Measurements from ENCODE around the gene TTLL9. TPM values are rescaled to one million over a fixed set of nuclear protein-coding genes. Genes with fewer than 3 reads are reported as not detected.

TTLL9 gene
- total RNA-seq, 1 experiment from 2014 or later: 2.1 TPM

- ChIA-PET CTCF (no interaction called here), POLR2A (no interaction called here)
- TF ChIP-seq TCF7L2 (IDR thresholded peaks at IDR 0.05; ENCODE audit: low read depth, low read length) (no peak), POLR2AphosphoS5 (IDR thresholded peaks at IDR 0.05; ENCODE audit: low read depth, low read length) (no peak), SIN3A (IDR thresholded peaks at IDR 0.05; ENCODE audit: borderline replicate concordance, insufficient read depth, low read depth, low read length) (no peak)
- TF ChIP-seq, protein P1, sequence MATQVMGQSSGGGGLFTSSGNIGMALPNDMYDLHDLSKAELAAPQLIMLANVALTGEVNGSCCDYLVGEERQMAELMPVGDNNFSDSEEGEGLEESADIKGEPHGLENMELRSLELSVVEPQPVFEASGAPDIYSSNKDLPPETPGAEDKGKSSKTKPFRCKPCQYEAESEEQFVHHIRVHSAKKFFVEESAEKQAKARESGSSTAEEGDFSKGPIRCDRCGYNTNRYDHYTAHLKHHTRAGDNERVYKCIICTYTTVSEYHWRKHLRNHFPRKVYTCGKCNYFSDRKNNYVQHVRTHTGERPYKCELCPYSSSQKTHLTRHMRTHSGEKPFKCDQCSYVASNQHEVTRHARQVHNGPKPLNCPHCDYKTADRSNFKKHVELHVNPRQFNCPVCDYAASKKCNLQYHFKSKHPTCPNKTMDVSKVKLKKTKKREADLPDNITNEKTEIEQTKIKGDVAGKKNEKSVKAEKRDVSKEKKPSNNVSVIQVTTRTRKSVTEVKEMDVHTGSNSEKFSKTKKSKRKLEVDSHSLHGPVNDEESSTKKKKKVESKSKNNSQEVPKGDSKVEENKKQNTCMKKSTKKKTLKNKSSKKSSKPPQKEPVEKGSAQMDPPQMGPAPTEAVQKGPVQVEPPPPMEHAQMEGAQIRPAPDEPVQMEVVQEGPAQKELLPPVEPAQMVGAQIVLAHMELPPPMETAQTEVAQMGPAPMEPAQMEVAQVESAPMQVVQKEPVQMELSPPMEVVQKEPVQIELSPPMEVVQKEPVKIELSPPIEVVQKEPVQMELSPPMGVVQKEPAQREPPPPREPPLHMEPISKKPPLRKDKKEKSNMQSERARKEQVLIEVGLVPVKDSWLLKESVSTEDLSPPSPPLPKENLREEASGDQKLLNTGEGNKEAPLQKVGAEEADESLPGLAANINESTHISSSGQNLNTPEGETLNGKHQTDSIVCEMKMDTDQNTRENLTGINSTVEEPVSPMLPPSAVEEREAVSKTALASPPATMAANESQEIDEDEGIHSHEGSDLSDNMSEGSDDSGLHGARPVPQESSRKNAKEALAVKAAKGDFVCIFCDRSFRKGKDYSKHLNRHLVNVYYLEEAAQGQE (IDR thresholded peaks at IDR 0.05; ENCODE audit: insufficient read depth in 1 of 2, low read depth in 2 of 2, low read length in 1 of 2): no peak
- TF ChIP-seq, protein P2, sequence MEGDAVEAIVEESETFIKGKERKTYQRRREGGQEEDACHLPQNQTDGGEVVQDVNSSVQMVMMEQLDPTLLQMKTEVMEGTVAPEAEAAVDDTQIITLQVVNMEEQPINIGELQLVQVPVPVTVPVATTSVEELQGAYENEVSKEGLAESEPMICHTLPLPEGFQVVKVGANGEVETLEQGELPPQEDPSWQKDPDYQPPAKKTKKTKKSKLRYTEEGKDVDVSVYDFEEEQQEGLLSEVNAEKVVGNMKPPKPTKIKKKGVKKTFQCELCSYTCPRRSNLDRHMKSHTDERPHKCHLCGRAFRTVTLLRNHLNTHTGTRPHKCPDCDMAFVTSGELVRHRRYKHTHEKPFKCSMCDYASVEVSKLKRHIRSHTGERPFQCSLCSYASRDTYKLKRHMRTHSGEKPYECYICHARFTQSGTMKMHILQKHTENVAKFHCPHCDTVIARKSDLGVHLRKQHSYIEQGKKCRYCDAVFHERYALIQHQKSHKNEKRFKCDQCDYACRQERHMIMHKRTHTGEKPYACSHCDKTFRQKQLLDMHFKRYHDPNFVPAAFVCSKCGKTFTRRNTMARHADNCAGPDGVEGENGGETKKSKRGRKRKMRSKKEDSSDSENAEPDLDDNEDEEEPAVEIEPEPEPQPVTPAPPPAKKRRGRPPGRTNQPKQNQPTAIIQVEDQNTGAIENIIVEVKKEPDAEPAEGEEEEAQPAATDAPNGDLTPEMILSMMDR (IDR thresholded peaks at IDR 0.05): no peak
- H3K4me3 ChIP-seq (ENCODE audit: low read depth in 2 of 2, low read length in 2 of 2): no peak overlapping the region
- H3K9me3 ChIP-seq (ENCODE audit: control insufficient read depth, insufficient read depth, low read depth, low read length): no peaks in the 10 kb centered on the region
- intact Hi-C loops (cut with micrococcal nuclease; ENCODE audit: unreplicated experiment): no loop called here
- no TSS peak for BruUV-seq (replicated peaks)
- no peak for DNase-seq (ENCODE audit: low read depth, low spot score)
- in situ Hi-C loops (cut with HindIII; ENCODE audit: low pct_unique_long_range_greater_than_20kb, low sequenced_read_pairs): no loop called here
- H3K4me1 ChIP-seq (ENCODE audit: control insufficient read depth, insufficient read depth, low read length): peaks cover 4% of the 10 kb centered on the region; the same call in 1 of the 2 replicates
- no peak overlapping the region for H3K27ac ChIP-seq (ENCODE audit: low read length)
- H3K36me3 ChIP-seq (ENCODE audit: control insufficient read depth, insufficient read depth, low read length): no peaks in the 10 kb centered on the region
- no peak for ATAC-seq
- no peaks in the 10 kb centered on the region for H3K27me3 ChIP-seq (ENCODE audit: control insufficient read depth, insufficient read depth, low read length)
Observed at GRCh38 chr20:31918466-31919105, 48.2 kb downstream of the TTLL9 start.

DNA sequence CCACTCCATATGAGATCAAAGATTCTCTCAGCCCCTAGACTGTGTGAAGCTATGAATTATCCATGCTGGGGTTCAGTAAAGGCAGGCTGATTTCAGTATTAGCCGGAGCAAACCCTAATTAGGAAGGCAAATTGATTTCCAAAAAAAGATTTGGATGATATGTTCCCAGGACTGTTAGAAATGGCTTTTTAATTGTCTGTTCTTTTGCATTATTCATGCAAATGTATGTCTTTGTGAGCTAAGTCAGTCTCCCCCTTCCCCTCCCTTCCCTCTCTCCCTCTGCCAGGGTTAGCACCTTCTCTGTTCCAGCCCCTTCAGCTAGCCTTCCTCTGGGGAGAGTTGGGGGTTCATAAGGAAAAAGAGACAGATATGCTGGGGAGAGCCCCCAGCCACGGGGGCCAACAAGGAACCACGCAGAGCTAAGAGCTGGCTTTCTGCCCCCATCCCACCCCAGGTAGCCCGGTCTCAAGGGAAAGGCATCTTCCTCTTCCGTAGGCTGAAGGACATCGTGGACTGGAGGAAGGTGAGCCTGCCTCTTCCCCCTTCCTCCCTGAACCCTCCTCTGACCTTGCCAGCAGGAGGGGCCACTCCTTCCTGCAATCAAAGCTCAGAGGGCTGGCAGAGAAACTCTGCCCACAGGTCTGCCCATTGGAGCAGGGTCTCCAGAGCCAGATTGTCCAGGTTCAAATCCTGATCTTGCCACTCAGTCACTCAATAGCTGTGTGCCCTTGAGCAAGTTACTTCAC, 49.1 kb downstream of the TTLL9 start:
- POLR2A ChIA-PET: no interaction called here
- no peak for DNase-seq (ENCODE audit: low read depth, low spot score)
- BruUV-seq (replicated peaks): no TSS peak

More for the DNA sequence above, 49.1 kb downstream of the TTLL9 start:
- CTCF ChIA-PET: no interaction called here
- TF ChIP-seq TCF7L2 (IDR thresholded peaks at IDR 0.05; ENCODE audit: low read depth, low read length) (no peak), POLR2AphosphoS5 (IDR thresholded peaks at IDR 0.05; ENCODE audit: low read depth, low read length) (no peak), SIN3A (IDR thresholded peaks at IDR 0.05; ENCODE audit: borderline replicate concordance, insufficient read depth, low read depth, low read length) (no peak)
- TF ChIP-seq, protein P1 (IDR thresholded peaks at IDR 0.05; ENCODE audit: insufficient read depth in 1 of 2, low read depth in 2 of 2, low read length in 1 of 2): no peak
- TF ChIP-seq, protein P2 (IDR thresholded peaks at IDR 0.05): no peak
- no peak overlapping the region for H3K4me3 ChIP-seq (ENCODE audit: low read depth in 2 of 2, low read length in 2 of 2)
- intact Hi-C loops (cut with micrococcal nuclease; ENCODE audit: unreplicated experiment) (no loop called here), in situ Hi-C loops (cut with HindIII; ENCODE audit: low pct_unique_long_range_greater_than_20kb, low sequenced_read_pairs) (no loop called here)
- H3K4me1 ChIP-seq (ENCODE audit: control insufficient read depth, insufficient read depth, low read length): peaks cover 7% of the 10 kb centered on the region
- no peaks in the 10 kb centered on the region for H3K36me3 ChIP-seq (ENCODE audit: control insufficient read depth, insufficient read depth, low read length)
- no peak for ATAC-seq
- H3K9me3 ChIP-seq (ENCODE audit: control insufficient read depth, insufficient read depth, low read depth, low read length): no peaks in the 10 kb centered on the region
- H3K27me3 ChIP-seq (ENCODE audit: control insufficient read depth, insufficient read depth, low read length): no peaks in the 10 kb centered on the region
- no peak overlapping the region for H3K27ac ChIP-seq (ENCODE audit: low read length)

Data from Panc1 (cell line).